Esophagus squamous epithelium (tissue), 4 donors: ENCODE data around the gene FNBP1L.

Source experiments
- CTCF ChIP-seq, 6 experiments: fragments of 450-650 bp in 4 of 6; fragments of 200-600 bp in 2 of 6; sonication (generic) in 2 of 6; IDR thresholded peaks; one replicate each; pipeline ENCODE4 v1.5.1; 2016 to 2019; ENCODE audit warnings: antibody characterized with exemption in 6 of 6, mild to moderate bottlenecking in 4 of 6, moderate library complexity in 4 of 6
- POLR2A ChIP-seq, 4 donors: fragments of 450-650 bp; IDR thresholded peaks; one replicate each; pipeline ENCODE4 v1.6.1; 2017; ENCODE audit warnings: antibody characterized with exemption in 4 of 4, mild to moderate bottlenecking in 4 of 4, moderate library complexity in 3 of 4

GRCh38 chr1:93504247-93505033 lies 56.5 kb downstream of the FNBP1L start:
- TF ChIP-seq CTCF (IDR thresholded peaks at IDR 0.05) (no peak), POLR2A (IDR thresholded peaks at IDR 0.05) (no peak)
